Upper lobe of left lung (tissue), 4 donors: ENCODE measurements around the gene GTF2H3.

Experiments
- CTCF ChIP-seq, 6 experiments: fragments of 450-650 bp in 4 of 6; fragments of 200-600 bp in 2 of 6; sonication (generic) in 2 of 6; IDR thresholded peaks; one replicate each; pipeline ENCODE4 v1.5.1; 2016 to 2019; ENCODE audit warnings: antibody characterized with exemption in 6 of 6
- POLR2A ChIP-seq, 4 donors: fragments of 450-650 bp; IDR thresholded peaks; one replicate each; pipeline ENCODE4 v1.5.1; 2016 to 2017; ENCODE audit warnings: antibody characterized with exemption in 4 of 4, mild to moderate bottlenecking in 2 of 4
- POLR2AphosphoS5 ChIP-seq, 2 donors: sonication (generic); formaldehyde crosslinking; IDR thresholded peaks; one replicate each; pipeline ENCODE4 v1.5.1; 2017; ENCODE audit warnings: antibody characterized with exemption in 2 of 2

DNA sequence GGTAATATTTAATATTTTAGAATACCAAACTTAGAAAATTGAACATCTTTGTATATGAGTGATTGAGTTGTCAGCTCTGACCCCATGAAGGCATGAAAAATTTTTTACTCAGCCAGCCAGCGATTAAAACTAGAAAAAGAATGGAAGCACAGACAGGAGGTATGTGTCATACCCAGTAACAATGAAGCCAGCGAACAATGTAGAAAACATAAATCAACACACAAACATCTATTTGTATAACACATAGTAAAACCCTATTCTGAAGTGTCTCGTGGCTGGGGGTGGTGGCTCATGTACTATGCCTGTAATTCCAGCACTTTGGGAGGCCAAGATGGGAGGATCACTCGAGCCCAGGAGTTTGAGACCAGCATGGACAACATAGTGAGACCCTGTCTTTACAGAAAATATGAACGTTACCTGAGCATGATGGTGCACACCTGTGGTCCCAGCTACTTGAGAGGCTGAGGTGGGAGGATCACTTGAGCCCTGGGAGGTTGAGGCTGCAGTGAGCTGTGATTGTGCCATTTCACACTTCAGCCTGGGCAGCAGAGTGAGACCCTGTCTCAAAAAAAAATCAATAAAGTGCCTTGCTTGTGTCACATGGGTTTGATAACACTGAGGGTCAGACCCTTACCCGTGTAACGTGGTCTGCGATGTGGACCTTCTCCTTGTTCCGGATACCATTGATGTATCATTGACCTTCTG is 43.1 kb downstream of the GTF2H3 start:
- TF ChIP-seq CTCF (IDR thresholded peaks at IDR 0.05) (no peak), POLR2AphosphoS5 (IDR thresholded peaks at IDR 0.05) (no peak), POLR2A (IDR thresholded peaks at IDR 0.05) (no peak)
